Measurements from ENCODE around the gene HHAT.

The HHAT gene

DNA sequence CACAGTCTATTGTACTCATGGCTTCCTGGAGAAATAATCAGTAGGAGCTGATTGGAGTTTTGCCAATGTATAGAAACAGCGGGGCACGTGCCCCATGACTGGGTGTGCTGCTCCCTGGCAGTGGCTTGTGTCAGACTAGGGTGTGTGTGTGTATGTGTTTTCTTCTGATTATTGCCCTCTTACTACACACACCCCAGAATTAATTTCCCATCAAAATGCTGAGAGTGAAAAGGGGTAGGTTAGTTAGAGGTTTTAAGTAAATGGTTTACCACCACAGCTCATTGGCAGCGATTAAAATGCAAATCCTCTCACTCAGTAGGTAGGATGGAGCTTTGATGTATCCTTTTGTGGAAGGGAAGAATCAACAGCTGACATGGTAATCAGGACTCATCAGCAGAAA, 29.9 kb downstream of the HHAT start:
- TF ChIP-seq GATA3 (IDR thresholded peaks at IDR 0.05; ENCODE audit: low read depth, low read length) (no peak), GATA2 (IDR thresholded peaks at IDR 0.05; ENCODE audit: low read depth, low read length) (no peak)

DNA sequence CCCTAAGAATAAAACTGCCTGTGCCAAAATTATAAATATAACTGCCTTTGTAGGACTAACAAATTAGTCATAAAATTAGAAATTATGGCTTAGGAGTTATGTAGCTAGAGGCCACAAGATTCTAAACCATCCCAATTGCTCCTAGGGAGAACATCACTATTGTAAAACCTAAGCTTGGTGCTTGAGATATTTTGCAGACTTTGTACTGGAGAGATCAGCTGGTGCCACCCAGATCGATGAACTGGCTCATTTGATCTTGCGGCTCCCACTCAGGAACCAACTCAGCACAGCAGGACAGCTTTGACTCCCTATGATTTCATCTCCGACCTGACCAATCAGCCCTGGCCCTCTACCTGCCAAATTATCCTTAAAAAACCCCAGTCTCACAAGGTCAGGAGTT, 30.6 kb downstream of the HHAT start:
- TF ChIP-seq GATA2 (IDR thresholded peaks at IDR 0.05; ENCODE audit: low read depth, low read length) (no peak), GATA3 (IDR thresholded peaks at IDR 0.05; ENCODE audit: low read depth, low read length) (no peak)

DNA sequence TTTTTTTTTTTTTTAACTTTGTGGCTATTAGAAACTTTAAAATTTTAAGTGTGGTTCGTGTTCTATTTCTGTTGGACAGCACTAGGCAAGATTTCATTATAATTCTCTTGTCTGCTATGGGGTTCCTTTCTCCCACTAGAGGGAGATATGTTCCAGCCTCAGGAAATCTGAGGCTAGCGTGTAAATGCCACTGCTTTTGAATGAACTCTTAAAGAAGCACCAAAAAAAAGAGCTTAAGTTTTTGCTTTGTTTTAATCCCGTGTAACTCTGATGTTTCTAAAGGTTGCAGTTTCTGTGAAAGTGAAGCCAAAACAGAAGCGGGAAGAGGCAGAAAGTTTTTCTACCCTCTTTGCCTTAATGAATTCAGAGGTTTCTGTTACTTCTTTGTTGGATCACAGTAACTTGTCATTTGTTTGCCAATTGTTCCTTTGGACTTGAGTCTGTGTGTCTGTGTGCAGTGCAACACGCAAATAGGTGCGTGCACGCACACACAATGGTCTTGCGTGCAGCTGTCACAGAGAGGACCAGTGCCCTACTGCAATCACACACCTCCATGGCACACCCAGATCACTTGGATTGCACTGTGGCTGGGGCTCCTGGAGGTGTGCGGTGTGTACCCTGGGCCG, 32.3 kb downstream of the HHAT start:
- TF ChIP-seq GATA2 (IDR thresholded peaks at IDR 0.05; ENCODE audit: low read depth, low read length) (no peak), GATA3 (IDR thresholded peaks at IDR 0.05; ENCODE audit: low read depth, low read length) (no peak)

DNA sequence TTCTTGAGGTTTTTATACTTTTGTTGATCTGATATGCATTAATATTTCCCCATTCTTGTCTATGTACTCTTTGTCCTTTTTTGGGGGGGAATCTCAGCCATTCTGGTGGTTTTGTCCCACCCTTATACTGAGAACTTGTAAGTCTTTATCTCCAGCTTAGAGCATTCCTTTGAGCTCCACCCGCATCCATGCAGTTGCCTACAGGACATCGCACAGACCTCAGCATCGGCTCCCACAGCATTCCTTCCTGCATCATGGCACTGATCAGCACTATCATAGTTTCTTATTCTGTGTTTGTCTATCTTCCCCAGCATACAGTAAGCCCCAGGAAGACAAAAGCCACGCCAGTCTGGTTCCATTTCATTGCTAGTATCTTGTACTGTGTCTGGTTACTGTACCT, 33.0 kb downstream of the HHAT start:
- no peak for TF ChIP-seq GATA3 (IDR thresholded peaks at IDR 0.05; ENCODE audit: low read depth, low read length)
- TF ChIP-seq GATA2 (IDR thresholded peaks at IDR 0.05; ENCODE audit: low read depth, low read length), result no peak

DNA sequence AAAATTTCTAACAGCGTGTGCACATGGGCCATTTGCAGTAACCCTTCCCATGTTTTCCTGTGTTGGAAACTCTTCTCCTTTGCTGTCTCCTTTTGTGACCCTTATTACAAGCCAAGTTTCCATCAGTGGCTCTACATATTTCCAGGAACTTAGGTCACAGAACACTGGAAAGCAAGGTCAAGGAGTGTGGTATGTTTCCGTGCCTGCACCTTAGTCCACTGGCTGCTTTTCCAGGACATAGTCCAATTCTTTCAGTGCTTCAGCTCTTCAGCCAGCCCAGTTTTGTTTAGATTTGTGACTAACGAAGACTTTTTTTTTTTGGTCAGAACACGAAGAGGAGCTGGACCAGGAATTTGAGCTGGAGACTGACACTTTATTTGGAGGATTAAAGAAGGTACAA, 33.8 kb downstream of the HHAT start:
- TF ChIP-seq GATA2 (IDR thresholded peaks at IDR 0.05; ENCODE audit: low read depth, low read length) (no peak), GATA3 (IDR thresholded peaks at IDR 0.05; ENCODE audit: low read depth, low read length) (no peak)

DNA sequence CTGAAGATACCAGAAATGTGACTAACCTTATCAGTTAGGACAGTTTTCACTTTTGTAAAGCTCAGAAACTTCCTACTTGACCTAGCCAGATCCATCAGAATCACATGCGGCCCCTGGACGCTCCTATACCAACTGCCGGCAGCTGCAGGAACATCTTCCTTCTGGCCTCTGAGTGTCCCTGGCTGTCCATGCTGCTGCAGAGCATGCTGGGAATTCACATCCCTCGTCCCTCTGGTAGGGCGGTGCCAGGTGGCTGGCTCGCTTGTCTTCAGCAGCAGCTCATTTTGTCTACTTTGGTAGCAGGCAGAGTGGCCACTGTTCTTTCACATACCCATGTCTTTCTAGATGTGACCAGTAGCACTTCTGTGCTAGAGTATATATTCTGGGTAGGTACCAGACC, 34.4 kb downstream of the HHAT start:
- no peak for TF ChIP-seq GATA2 (IDR thresholded peaks at IDR 0.05; ENCODE audit: low read depth, low read length)

DNA sequence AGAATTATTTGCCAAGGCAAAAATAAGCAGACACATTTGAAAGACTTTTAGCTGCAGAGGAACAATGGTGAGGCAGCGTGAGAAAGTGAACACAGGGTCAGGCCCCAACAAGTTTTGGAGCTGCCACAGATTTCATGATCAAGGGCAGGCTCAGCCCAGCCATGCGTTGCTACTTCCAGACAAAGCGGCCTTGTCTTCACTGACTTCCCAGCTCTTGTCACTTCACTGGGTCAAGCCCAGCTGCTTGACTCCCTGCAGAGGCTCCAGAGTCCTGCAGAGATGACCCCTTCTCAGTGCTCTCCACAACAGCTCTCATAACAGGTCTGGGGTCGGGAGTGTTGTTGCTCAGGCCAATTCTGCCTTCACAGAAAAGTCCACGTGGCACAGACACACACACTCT, 35.8 kb downstream of the HHAT start:
- no peak for TF ChIP-seq GATA2 (IDR thresholded peaks at IDR 0.05; ENCODE audit: low read depth, low read length)
- TF ChIP-seq GATA3 (IDR thresholded peaks at IDR 0.05; ENCODE audit: low read depth, low read length), result no peak

DNA sequence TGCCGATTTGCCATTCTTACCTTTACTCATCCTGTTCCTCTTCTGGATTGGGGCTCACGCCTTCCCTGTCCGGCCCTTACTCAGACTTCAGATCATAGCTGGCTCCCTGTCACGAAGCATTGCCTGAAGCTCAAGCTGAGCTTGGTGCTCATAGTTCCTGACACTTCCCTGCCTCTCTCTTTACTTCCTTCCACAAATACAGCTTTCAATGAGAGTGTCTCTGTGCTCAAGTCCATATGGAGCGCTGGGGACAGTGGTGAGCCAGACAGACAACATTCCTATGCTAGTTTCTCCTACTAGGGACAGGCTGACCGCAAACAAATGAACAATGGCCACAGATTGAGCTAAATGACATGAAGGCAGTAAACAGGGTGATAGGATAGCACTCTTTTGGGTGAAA, 38.1 kb downstream of the HHAT start:
- TF ChIP-seq GATA2 (IDR thresholded peaks at IDR 0.05; ENCODE audit: low read depth, low read length) (no peak), GATA3 (IDR thresholded peaks at IDR 0.05; ENCODE audit: low read depth, low read length) (no peak)

DNA sequence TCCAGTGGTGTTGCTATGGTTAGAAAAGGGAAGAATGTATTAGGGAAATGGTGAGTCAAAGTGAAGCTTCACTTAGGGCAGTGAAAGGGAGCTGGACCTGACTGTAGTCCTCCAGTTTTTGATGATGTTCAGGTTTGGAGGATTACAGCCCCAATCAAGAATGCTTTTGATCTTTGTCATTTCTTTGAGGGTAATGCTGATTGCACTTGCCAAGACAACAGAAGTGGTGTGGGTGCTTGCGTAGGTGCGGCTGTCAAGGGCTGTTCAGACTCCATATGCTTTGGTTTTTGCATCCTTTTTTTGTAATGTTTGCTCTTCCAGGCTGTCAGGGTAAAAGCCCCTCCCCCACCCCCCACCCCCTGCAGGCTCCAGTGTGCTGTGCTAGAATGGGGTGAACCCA, 38.9 kb downstream of the HHAT start:
- no peak for TF ChIP-seq GATA3 (IDR thresholded peaks at IDR 0.05; ENCODE audit: low read depth, low read length)
- no peak for TF ChIP-seq GATA2 (IDR thresholded peaks at IDR 0.05; ENCODE audit: low read depth, low read length)

DNA sequence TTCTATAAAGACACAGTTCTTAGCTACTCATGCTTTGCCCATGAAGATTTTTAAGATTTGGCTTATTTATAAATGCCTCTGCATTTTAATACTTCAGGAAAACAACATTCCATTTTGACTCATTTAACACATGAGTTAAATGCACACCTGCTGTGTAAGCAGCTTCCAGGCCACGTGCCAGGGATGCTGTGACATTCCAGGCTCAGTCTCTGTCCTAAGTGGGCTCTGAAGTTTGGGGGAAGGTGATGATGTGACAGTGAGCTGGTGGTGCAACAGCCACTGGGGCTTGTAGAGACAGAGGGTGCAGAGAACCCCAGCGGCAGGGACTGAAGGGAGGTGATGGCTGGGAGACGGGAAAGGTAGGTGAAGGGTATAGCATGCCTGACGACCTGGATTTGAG, 40.7 kb downstream of the HHAT start:
- no peak for TF ChIP-seq GATA2 (IDR thresholded peaks at IDR 0.05; ENCODE audit: low read depth, low read length)
- no peak for TF ChIP-seq GATA3 (IDR thresholded peaks at IDR 0.05; ENCODE audit: low read depth, low read length)

DNA sequence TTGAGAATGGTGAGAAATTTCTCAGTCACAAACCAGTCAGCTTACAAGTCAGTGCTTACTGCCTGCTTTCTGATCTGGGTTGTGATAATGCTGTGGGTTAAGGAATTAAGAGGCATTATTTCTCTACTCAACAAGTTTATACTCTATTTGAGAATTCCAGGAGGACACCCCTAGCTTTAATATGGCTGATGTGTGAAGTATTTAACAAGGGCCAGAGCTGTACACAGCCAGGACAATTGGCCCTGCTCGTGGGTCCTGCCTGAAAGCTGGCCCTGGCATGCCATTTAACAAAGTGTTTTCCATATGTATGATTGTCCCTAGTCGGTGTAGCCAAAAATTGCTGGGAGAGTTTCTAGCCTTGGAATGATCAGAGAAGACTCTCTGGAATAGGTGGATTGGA, 43.2 kb downstream of the HHAT start:
- TF ChIP-seq GATA3 (IDR thresholded peaks at IDR 0.05; ENCODE audit: low read depth, low read length) (no peak), GATA2 (IDR thresholded peaks at IDR 0.05; ENCODE audit: low read depth, low read length) (no peak)

DNA sequence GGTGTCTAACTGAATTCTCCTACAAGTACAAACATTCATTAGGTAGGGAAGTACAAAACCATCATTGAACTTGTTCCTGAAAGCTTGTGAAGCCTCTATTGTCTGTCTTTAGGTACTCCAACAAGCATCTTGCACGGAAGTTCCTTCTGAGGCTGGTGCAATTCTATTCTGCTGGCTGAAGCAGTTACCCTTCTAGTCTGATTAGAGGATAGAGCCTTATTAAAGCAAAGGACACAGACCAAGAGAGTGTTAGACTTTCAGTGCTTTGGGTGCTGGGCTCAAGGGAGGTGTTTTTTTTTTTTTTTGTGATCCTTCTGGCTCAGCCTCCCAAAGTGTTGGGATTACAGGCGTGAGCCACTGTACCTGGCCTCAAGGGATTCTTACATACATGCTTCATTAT, 43.8 kb downstream of the HHAT start:
- no peak for TF ChIP-seq GATA3 (IDR thresholded peaks at IDR 0.05; ENCODE audit: low read depth, low read length)
- no peak for TF ChIP-seq GATA2 (IDR thresholded peaks at IDR 0.05; ENCODE audit: low read depth, low read length)

DNA sequence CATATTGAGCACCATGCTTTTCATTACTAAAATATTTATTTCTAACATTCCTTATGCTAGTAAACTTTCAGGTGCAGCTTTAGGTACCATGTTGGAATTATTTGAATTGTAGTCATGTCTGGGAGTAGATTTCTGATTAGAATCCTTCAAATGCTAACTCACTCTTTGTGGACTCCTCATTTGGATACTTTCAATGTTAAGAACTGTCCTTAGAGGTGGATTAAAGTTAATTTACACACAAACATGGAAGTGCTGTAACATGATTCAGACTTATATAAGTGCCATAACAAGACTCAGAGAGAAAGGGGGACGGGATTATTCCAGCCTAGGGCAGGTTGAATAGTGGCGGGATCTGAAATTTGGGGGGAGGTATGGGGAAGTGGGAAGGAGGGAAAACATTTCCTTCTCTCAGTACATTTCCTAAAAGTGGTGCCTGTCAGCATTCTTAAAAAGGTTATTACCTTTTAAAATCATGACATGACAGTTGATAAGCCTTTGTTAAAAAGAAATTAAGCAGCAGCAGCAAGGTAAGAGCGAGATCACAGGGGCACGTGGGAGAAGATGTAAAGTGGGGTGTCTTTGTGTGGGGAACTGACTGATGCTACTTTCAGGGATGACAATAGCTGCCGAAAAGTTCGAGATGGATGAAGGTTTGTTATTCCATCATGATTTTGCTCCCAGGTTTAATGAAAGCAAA, 44.4 kb downstream of the HHAT start:
- no peak for TF ChIP-seq GATA2 (IDR thresholded peaks at IDR 0.05; ENCODE audit: low read depth, low read length)
- no peak for TF ChIP-seq GATA3 (IDR thresholded peaks at IDR 0.05; ENCODE audit: low read depth, low read length)

DNA sequence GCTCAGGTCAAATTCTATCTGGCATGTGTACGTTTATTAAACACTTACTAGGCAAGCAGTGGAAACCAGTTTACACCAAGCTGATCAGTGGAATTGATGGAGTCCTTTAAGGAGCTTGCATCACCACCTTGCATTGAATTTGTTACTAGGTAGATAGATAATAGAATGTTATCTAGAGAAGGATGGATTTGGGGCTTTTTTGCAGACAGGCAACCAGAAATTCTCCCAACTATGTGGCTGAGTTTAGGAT, 44.9 kb downstream of the HHAT start:
- TF ChIP-seq GATA2 (IDR thresholded peaks at IDR 0.05; ENCODE audit: low read depth, low read length) (no peak), GATA3 (IDR thresholded peaks at IDR 0.05; ENCODE audit: low read depth, low read length) (no peak)

DNA sequence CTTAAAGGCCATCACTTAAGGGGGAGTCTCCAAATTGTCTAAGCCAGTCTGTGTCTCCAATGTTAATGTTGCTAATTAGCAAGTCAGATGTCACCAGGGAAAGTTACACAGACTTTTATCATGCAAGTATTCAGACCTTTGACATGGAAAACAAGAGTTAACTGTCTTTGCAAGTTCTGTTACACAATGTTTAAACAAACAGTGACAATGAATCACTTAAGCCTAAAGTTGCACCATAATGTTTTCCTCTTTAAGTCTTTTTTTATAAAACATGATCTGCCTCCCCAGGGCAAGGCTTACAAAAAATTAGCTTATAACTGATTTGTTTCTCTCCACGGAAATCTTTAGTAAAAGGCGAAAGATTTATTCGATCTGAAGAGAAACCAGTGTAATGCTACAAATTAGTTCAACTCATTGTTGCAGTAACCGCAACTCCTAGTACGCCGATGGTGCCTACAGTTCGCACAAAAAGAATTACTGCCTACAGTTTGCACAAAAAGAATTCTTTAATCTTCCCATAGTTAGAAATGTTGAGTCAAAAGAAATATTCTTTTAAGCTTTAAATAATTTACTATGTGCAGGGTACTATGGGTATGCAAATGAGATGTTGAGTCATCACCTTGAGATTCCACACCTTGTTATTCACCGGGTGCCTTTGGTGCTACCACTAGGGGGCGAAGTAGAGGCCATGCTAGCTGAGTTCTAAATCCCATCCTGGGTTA, 45.3 kb downstream of the HHAT start:
- no peak for TF ChIP-seq GATA3 (IDR thresholded peaks at IDR 0.05; ENCODE audit: low read depth, low read length)

Data from SH-SY5Y (cell line).